HG02943 (cell line): Measurements from ENCODE around the gene FAM114A2.

Experiments used
- ATAC-seq: cut with Tn5 transposase; IDR thresholded peaks from one replicate; pipeline ENCODE4 v1.9.1; 2021; ENCODE audit warnings: mild to moderate bottlenecking, low read depth, moderate library complexity; ENCODE audit not compliant: unreplicated experiment

FAM114A2 gene

DNA sequence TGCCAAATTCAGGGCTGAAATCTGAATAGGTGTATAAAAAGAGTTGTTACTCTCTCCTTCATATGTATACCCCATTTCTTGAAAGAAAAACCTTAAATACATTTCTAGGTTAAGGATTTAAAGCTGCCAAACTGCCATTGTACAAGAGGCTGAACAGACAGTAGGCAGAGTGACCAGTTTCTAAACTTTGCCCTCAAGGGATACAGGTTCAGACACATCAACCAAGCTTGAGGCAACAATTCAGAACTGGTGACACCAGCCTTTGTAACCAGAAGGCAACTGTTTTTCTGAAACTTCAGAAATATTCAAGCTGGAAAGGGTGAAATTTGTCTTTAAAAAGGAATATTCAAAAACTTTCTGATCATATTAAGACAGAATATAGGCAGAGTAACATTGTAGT, 47.5 kb downstream of the FAM114A2 start:
- no peak for ATAC-seq

GRCh38 chr5:153988510-153988909, 50.2 kb downstream of the FAM114A2 start:
- ATAC-seq, result no peak

DNA sequence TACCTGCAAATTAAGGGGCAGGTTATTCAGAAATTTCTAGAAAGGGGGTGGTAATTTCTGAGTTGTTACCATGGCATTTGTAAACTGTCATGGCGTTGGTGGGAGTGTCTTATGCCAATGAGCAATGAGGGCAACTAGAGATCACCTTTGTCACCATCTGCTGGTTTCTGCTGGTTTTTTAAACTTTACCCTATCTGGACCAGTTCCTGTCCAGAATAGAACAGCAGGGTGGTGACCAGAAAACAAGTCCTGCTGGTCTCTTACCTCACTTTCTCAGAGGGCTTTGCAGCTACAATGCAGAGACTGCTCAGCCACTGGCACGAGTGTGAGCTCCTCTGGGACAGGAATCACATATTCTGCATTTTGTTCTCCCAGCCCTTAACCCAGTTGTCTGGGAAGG, 51.4 kb downstream of the FAM114A2 start:
- no peak for ATAC-seq

- no peak for ATAC-seq
These were observed 53.2 kb downstream of the FAM114A2 start for GRCh38 chr5:153985498-153985897.

DNA sequence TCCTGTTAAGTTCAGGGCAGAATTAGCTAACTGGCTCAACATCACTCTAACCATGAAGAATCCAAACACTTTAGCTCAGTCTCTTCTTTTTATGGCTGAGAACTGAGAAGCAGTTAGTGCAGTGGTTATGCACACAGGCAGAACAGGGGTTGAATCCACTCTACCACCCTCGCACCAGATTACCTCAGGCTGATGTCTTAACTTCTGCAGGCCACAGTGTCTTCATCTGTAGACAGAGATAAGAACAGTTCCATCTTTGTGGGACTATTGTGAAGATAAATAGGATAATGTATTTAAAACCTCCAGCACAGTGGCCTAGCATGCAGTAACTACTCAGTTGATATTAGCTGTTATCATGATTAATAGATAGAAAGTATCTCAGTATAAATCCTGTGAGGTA, 54.8 kb downstream of the FAM114A2 start:
- no peak for ATAC-seq

DNA sequence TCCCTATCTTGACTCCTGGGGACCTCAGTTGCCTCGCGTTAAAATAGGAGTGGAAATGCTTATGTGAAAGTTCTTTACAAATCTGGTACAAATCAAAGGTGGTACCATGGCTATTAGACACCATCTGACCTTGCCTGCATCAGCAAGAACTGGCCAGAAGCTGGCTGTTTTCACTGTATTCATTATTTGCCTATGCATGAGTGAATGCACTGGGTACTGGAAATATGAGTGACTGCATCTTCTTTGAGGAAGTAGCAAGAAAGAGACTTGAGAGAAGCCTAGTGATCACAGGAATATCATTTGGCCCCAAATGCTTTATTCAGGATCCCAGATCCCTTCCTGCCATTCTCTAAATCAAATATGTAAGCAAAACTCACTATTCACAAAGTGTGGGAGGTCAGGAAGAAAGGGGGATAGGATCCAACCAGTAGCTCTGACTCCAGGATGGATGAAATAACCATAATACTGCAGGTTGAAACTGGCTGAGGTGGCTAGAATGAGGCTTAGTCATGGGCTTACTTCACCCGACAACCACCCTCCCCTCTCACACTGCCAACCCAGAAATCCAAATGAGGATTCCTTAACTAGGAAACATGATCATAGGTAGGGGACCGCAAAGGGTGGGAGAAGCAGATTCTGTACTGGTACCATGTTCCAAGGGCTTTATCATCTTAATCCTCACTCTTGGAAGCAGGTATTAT, 56.7 kb downstream of the FAM114A2 start:
- no peak for ATAC-seq

DNA sequence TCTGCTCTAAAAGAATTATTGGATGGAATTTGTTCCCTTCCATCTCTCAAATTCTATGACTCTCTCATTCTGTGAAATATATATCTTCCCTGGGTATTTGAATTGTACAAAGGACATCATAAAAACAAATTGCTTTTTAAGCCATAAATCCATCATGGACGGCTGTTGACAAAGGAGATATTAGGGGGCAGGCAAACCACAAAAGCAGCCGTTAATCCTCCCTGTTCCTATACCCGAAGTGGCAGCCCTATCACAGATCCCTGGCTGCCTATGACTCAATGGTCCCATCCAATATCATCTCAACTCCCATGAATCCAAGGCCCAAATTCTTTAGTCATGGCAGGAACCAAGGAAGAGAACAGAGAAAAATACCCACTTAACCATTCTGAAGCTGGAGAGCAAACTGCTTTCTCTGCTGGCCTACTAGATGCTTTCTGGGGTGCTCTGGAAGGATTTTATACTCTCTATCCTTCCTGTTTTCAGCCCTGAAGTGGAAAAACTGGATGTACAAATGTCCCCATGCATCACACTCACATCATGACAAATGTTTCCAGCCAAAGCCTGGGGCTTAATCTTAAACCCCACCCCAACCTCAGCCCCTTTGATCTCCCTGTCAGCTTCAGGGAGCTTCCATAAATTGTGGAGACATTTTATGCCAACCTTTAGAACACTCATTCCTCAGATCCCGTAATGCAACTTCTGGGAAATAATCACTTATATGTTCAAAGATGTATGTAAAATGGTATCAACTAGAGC, 59.5 kb downstream of the FAM114A2 start:
- ATAC-seq, result no peak

DNA sequence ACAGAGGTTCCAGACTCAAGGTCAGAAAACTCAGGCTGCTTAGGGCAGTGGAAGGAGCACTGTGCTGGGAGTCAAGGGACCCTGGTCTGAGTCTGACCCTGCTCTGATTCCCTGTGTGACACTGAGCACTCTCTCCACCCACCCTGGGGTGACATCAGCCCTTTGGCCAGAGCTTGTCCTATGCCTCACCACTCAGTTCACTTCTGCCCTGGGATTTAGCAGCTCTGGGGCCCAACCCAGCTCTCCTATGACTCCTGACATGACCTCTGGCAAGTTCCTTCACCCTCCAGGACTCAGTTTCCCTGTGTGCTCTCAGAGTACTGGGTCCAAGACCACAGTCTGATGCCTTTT, 63.9 kb downstream of the FAM114A2 start:
- ATAC-seq, result peak; percentile 14

DNA sequence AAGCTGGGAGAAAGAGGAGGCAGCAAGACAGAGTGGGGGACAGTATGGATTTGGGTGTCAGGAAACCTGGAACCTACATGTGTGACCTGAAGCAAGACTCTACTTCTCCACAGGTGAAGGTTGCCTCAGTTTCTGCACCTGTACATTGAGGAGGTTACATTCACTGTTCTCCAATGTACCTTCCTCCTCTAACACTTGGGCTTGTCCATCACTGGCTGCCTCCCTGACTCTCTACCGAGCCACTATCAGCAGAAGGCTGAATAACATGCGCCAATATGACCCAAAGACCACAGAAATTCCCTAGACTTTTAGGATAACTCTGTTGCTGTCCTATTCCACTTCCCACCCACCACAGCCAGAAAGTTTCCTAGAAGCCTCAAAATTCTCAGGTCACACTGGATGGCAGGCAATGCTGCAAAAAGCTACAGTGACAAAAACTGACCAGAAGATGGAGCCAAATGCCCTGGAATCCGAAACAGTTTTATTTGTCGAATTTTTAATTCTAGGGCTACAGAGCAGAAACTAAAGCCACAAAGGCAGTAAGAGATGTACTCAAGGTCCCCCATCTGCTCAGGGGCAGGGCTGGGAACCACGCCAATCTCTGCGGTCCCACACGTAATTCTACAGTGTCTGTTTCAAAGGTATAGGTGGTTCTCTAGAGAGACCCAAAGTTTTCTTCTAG, 64.4 kb downstream of the FAM114A2 start:
- peak; percentile 54 for ATAC-seq

DNA sequence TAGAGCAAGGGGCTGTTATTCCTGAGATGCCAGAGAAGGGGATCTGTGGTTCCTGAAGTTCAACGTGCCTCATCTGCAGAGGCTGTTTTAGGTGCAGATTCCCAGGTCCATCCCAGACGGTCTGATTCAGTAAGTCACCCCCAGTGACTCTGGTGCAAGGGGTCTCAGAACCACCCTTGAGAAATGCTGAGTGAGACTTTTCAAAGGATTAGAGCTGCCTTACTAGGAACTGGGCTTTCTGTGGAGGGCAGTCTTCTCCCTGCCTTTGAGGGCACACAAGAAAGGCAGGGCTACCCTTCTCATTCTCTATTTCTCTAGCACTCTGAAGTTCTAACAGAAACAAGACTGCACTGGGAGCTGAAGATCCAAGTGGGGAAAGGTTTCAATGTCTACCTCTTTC, 66.5 kb downstream of the FAM114A2 start:
- ATAC-seq, result no peak

DNA sequence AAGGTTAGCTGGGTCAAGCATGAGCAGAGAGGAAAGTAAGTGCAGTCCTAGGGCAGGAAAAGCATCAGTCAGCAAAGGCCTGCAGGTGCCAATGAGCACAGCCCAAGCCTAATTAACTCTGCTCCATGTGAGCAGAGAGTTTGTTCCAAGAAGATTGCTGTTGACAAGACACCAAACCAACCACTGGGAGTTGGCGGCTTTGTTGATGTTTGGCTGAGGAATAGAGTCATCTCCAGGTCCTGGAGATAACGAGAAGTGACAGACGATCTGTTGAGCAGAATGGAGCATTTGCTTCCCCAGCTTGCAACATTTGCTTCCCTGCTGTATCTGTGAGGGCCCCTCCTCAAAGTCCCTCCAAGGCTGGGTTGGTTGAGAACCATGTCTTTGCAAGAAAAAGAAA, 68.2 kb downstream of the FAM114A2 start:
- ATAC-seq, result no peak

DNA sequence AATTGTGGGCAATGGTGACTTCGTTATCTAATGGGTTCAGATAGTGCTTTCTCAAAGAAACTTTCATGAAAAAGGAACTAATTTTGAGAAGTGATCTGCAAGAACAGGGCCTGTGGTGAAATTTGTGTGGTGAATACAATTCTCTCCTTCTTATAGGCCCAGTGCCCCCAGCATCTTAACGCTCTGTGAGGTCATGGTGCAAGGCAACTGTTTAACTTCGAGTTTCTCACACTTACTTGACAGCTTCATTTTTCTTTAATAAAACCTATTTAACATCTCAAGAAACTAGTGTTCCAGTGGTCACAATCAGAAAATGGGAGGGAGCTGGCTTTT, 69.2 kb downstream of the FAM114A2 start:
- no peak for ATAC-seq

DNA sequence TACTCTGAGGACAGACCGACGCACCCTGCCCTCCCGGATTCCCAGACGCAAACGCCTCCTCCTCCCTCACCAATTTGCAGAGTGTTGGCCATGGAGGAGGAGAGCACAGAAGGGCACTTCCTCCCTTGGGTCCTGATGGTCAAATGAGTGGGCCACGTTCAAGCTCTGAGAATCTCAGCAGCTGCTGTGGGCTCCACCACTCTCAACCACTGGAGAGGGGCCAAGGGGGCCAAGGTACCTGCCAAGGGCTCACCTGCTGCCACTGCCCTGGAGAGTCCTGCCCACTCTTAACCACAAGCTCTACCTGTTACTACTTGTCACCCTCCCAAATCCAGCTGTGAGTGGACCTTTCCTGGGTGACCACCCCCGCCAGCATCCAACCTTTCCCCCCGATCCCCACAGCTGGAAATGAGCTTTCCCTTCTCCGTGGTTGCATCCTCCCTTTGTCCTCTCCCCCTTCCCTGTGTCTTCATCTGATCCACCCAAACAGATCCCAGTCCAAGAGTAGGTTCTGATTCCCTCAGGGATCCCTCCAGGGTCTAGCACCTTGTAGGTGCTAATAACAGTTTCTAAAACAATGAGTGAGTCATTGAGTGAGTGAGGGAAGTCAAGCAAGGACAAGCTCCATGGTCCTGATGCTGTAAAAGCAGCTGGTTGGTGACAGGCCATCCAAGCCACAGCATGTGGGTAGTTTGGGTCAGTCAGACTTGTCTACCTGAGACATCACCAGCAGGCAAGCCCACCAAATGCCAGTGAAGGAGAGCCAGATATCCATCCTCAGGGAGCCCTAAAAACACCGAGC, 69.7 kb downstream of the FAM114A2 start:
- ATAC-seq, result no peak

GRCh38 chr5:153964880-153965645, 73.6 kb downstream of the FAM114A2 start:
- ATAC-seq, result no peak

DNA sequence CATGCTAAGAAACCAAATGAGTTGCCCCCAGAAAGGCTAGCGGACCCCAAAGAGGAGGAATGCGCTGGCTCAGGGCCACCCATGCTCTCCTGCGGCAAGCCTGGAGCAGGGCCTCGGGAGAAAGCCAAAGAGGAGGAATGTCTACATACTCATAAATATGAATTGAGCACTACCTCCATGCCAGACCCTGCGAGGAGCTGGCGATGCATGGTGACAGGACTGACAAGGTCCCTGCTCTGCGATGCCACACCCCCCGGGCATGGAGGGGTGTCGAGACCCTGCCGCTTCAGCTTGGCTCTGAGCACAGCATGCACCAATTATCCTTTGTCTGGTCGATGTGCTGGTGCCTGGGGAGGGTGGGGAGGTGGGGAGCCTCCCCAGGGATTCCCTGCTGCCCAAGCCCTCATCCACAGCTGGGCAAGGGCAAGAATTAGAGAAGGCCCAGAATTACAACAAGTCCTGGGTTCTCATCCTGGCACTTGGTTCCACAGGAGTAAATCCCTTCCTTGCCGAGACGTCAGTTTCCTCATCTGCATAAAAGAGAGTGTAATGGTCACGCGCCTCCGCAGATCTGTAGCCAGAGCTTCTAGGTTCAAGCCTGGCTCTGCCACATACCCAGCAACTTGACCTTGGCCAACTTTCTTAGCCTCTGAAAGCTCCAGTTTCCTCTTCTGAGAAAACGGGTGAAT, 74.4 kb downstream of the FAM114A2 start:
- no peak for ATAC-seq

DNA sequence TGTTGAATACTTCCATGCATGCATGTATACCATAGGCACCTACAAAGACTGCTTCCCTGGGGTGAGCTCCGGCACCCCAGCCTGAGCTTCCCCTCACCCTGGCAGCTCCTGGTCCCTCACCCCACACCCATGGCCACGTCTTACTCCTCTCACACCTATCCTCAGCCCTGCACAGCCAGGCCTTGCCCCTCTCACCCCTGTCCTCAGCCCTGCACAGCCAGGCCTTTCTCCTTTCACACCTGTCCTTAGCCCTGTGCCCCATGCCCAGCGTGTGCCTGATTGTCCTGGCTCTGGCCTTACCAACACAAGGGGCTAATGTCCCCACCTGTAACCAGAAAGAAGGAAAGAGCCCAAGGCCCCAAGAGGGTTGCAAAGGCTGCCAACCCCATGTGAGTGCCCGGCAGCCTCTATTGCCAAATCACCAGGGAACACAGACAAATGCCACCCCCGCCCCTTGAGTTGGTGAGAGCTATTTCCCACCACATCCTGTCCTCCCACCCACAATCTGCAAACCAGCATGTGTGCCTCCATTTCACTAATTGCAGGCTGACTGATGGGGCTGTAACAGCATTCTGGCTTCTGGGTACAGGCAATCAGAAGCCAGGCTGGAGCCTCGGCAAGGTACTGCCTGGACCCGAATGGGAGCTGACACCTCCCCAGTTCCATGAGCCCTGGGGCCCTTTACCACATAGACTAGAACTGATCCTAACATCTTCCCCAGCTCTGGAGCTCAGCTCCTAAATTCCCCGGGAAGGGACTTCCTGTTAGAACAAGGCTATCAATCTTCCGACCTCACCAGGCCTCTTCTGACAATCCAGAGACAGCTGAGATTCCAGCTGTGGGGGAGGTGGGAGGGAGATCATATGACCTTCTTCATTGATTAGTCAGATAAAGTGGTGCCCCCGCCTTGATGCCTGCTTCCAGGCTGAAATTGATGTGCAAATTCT, 78.2 kb downstream of the FAM114A2 start:
- no peak for ATAC-seq

GRCh38 chr5:153959134-153959957, 79.4 kb downstream of the FAM114A2 start:
- ATAC-seq, result no peak

GRCh38 chr5:153957205-153957604, 81.5 kb downstream of the FAM114A2 start:
- no peak for ATAC-seq
